ENCODE data around the gene SGCG.

DNA sequence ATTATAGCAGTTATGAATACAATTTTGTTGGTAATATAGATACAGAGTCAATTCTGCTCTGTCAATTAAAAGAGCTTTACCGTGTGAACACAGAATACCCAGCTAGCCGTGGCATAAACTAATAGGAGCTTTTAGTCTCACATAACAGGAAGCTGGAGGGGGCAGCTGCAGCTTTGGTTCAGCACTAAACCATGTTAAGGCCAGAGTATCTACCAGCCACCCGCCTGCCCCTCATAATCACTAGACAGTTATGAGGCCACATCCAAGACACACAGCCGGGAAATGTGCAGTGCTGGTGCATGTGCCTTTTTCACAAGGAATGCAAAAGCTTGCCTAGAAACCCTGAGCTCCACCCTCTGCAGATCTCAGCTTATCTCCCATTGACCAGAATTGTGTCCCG is 62.3 kb downstream of the SGCG start:
- TF ChIP-seq POLR2A (IDR thresholded peaks at IDR 0.05; ENCODE audit: low read depth, low read length), result no peak
- no peak for TF ChIP-seq POLR2AphosphoS5 (IDR thresholded peaks at IDR 0.05; ENCODE audit: low read depth, low read length)
- no peak for TF ChIP-seq TAF1 (IDR thresholded peaks at IDR 0.05; ENCODE audit: low read depth, low read length)
- no peak for TF ChIP-seq SPI1 (IDR thresholded peaks at IDR 0.05; ENCODE audit: low read depth, low read length)
